Adrenal gland (tissue), 5 donors: Measurements from ENCODE around the gene GDAP2.

Experiments used
- POLR2A ChIP-seq, 2 donors: fragments of 450-650 bp; IDR thresholded peaks; one replicate each; pipeline ENCODE4 v1.6.1; 2017; ENCODE audit warnings: antibody characterized with exemption in 2 of 2, mild to moderate bottlenecking in 2 of 2, moderate library complexity in 1 of 2
- TF ChIP-seq, protein P1 (sequence below), 6 experiments: fragments of 450-650 bp in 4 of 6; fragments of 200-600 bp in 2 of 6; sonication (generic) in 1 of 6; IDR thresholded peaks; 1 replicate in 5 of 6; 2 replicates in 1 of 6; pipeline versions ENCODE4 v1.5.1 to v1.8.0; 2016 to 2021; ENCODE audit warnings: antibody characterized with exemption in 6 of 6, mild to moderate bottlenecking in 2 of 6, moderate library complexity in 1 of 6
- donor health status: DM: no; HTN: no; CAD: no.

DNA sequence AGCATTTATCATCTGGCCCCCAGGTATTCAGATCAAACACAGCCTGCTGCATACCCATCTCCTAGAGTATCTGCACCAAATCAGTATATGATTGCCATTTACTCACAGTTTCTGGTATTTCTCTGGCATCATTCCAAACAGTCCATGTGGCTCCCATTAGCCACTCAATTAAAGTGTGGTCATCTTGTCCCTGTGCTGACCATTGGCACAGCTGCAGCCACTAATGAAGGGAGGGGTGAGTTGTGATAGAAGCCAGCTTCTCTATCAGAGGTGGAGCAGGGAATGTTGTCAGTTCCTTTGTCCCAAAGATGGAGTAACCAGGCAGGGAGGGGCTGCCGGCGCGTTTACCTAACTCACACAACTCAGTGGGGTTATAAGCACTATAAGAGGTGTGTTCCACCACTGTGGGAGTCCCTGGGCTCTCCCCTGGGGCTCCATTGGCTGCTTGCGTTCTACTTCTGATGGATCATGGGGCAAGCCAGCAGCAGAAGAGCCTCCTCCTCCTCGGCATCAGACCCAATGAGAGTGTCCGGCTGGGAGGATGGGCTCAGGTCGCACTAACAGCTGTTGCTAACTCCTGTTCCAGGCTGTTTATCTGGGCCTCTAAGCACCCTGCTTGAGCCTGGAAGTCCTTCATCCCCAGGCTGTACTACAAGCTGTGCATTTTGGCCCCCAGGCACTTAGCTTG lies 108.6 kb downstream of the GDAP2 start:
- no peak for TF ChIP-seq POLR2A (IDR thresholded peaks at IDR 0.05)
- TF ChIP-seq, protein P1, sequence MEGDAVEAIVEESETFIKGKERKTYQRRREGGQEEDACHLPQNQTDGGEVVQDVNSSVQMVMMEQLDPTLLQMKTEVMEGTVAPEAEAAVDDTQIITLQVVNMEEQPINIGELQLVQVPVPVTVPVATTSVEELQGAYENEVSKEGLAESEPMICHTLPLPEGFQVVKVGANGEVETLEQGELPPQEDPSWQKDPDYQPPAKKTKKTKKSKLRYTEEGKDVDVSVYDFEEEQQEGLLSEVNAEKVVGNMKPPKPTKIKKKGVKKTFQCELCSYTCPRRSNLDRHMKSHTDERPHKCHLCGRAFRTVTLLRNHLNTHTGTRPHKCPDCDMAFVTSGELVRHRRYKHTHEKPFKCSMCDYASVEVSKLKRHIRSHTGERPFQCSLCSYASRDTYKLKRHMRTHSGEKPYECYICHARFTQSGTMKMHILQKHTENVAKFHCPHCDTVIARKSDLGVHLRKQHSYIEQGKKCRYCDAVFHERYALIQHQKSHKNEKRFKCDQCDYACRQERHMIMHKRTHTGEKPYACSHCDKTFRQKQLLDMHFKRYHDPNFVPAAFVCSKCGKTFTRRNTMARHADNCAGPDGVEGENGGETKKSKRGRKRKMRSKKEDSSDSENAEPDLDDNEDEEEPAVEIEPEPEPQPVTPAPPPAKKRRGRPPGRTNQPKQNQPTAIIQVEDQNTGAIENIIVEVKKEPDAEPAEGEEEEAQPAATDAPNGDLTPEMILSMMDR (IDR thresholded peaks at IDR 0.05): no peak
